Neuronal stem cell (in vitro differentiated cells): ENCODE measurements around the gene GAPVD1.

Experiments used
- DNase-seq: peaks from one replicate; pipeline ENCODE4 v3.0.0-alpha.2; 2013; ENCODE audit warnings: low spot score
- H2AFZ ChIP-seq: one replicate; pipeline ENCODE4 v1.6.1; 2013; ENCODE audit warnings: mild to moderate bottlenecking, low read length, inconsistent platforms
- H2AK5ac ChIP-seq: 2 replicates; pipeline ENCODE4 v1.6.1; 2013; ENCODE audit warnings: low read depth, mild to moderate bottlenecking, inconsistent platforms, low read length, moderate library complexity, mixed read lengths
- H2BK120ac ChIP-seq: 2 replicates; pipeline ENCODE4 v1.6.1; 2013; ENCODE audit warnings: low read depth, mild to moderate bottlenecking, inconsistent platforms, low read length, moderate library complexity, mixed read lengths
- H2BK12ac ChIP-seq: one replicate; pipeline ENCODE4 v1.6.1; 2013; ENCODE audit warnings: low read length, inconsistent platforms
- H2BK15ac ChIP-seq: 2 replicates; pipeline ENCODE4 v1.6.1; 2013; ENCODE audit warnings: mild to moderate bottlenecking, low read length, inconsistent platforms, mixed read lengths
- H2BK5ac ChIP-seq: one replicate; pipeline ENCODE4 v1.6.1; 2013; ENCODE audit warnings: inconsistent platforms, mild to moderate bottlenecking, low read length, moderate library complexity
- H3K14ac ChIP-seq: one replicate; pipeline ENCODE4 v1.6.1; 2013; ENCODE audit warnings: low read length, inconsistent platforms
- H3K18ac ChIP-seq: 2 replicates; pipeline ENCODE4 v1.6.1; 2013; ENCODE audit warnings: low read length, inconsistent platforms
- H3K23ac ChIP-seq: 2 replicates; pipeline ENCODE4 v1.6.1; 2013; ENCODE audit warnings: low read depth, mild to moderate bottlenecking, mixed read lengths, low read length, inconsistent platforms; ENCODE audit not compliant: poor library complexity
- H3K27ac ChIP-seq: replicated peaks from 3 replicates; pipeline ENCODE4 v1.5.1; 2013; ENCODE audit warnings: low read length, inconsistent platforms
- H3K27me3 ChIP-seq, 3 experiments: 2 replicates each; pipeline ENCODE4 v1.6.1; 2013; ENCODE audit warnings: low read length in 3 of 3, mild to moderate bottlenecking in 2 of 3, inconsistent platforms in 1 of 3, low read depth in 1 of 3, mixed read lengths in 1 of 3, moderate library complexity in 1 of 3; ENCODE audit not compliant: control insufficient read depth in 3 of 3, insufficient read depth in 3 of 3
- H3K36me3 ChIP-seq, 2 donors: replicated peaks in 1 of 2; 2 replicates each; pipeline ENCODE4 v1.6.1; 2013; ENCODE audit warnings: low read length in 2 of 2; ENCODE audit not compliant: control insufficient read depth in 2 of 2, insufficient read depth in 2 of 2
- H3K4ac ChIP-seq: 2 replicates; pipeline ENCODE4 v1.6.1; 2013; ENCODE audit warnings: inconsistent platforms, mild to moderate bottlenecking, low read length, moderate library complexity
- H3K4me1 ChIP-seq, 2 donors: 1 replicate in 1 of 2; 2 replicates in 1 of 2; pipeline ENCODE4 v1.6.1; 2013; ENCODE audit warnings: low read length in 2 of 2, low read depth in 1 of 2; ENCODE audit not compliant: control insufficient read depth in 2 of 2, insufficient read depth in 1 of 2
- H3K4me2 ChIP-seq: one replicate; pipeline ENCODE4 v1.6.1; 2013; ENCODE audit warnings: mild to moderate bottlenecking, low read length, inconsistent platforms; ENCODE audit not compliant: insufficient read depth, poor library complexity, severe bottlenecking
- H3K4me3 ChIP-seq, 2 donors: 2 replicates each; pipeline ENCODE4 v1.5.1; 2013; ENCODE audit warnings: low read length in 2 of 2, mild to moderate bottlenecking in 2 of 2, inconsistent platforms in 1 of 2, moderate library complexity in 1 of 2
- H3K79me1 ChIP-seq: one replicate; pipeline ENCODE4 v1.6.1; 2013; ENCODE audit warnings: low read depth, mild to moderate bottlenecking, inconsistent platforms, low read length, moderate library complexity
- H3K9ac ChIP-seq: one replicate; pipeline ENCODE4 v1.6.1; 2013; ENCODE audit warnings: mild to moderate bottlenecking, low read depth, low read length, inconsistent platforms; ENCODE audit not compliant: poor library complexity
- H3K9me3 ChIP-seq, 2 donors: replicated peaks in 1 of 2; 2 replicates each; pipeline versions ENCODE3 to v1.6.1; 2013; ENCODE audit warnings: low read length in 2 of 2, mild to moderate bottlenecking in 2 of 2, inconsistent platforms in 1 of 2, low read depth in 1 of 2, mixed read lengths in 1 of 2, moderate library complexity in 1 of 2; ENCODE audit not compliant: control insufficient read depth in 2 of 2, insufficient read depth in 1 of 2
- H4K8ac ChIP-seq: one replicate; pipeline ENCODE4 v1.6.1; 2013; ENCODE audit warnings: low read depth, mild to moderate bottlenecking, inconsistent platforms, low read length, moderate library complexity
- H4K91ac ChIP-seq: one replicate; pipeline ENCODE4 v1.6.1; 2013; ENCODE audit warnings: low read length, low read depth, mild to moderate bottlenecking, inconsistent platforms; ENCODE audit not compliant: poor library complexity
- WGBS, 2 donors: extraction: QIAGEN DNeasy Blood & Tissue Kit; methylation state at CpG; one replicate each; pipeline ENCODE4 v1.1.7; 2013; ENCODE audit warnings: missing lambda C conversion rate in 2 of 2, mixed read lengths in 1 of 2; ENCODE audit not compliant: insufficient read length in 2 of 2, insufficient replicate concordance in 1 of 2; ENCODE audit errors: extremely low coverage in 2 of 2; 5-methylcytosine and 5-hydroxymethylcytosine counted together

GAPVD1 gene

GRCh38 chr9:125360601-125361000 lies 99.0 kb downstream of the GAPVD1 start:
- Histone ChIP-seq H3K4ac (no peak overlapping the region), H3K27ac (no peak overlapping the region), H3K79me1 (no peaks in the 10 kb centered on the region), H3K18ac (no peak overlapping the region), H3K14ac (no peak overlapping the region), H3K9me3 (no peaks in the 10 kb centered on the region), H3K27me3 (no peaks in the 10 kb centered on the region), H3K9ac (no peak overlapping the region), H2BK15ac (no peak overlapping the region), H4K91ac (no peak overlapping the region), H4K8ac (no peak overlapping the region), H3K36me3 (peaks cover 18 to 96% of the 10 kb centered on the region in 2 donors), H3K23ac (no peak overlapping the region), H2BK120ac (no peak overlapping the region), H3K4me2 (no peak overlapping the region), H3K4me1 (no peaks in the 10 kb centered on the region), H2BK5ac (no peak overlapping the region), H2AK5ac (no peak overlapping the region), H2BK12ac (no peak overlapping the region), H2AFZ (no peak overlapping the region), H3K4me3 (no peak overlapping the region)
- DNase-seq: no peak
- no CpG with 5 or more reads among the region's 2 CpGs for WGBS, 2 donors

DNA sequence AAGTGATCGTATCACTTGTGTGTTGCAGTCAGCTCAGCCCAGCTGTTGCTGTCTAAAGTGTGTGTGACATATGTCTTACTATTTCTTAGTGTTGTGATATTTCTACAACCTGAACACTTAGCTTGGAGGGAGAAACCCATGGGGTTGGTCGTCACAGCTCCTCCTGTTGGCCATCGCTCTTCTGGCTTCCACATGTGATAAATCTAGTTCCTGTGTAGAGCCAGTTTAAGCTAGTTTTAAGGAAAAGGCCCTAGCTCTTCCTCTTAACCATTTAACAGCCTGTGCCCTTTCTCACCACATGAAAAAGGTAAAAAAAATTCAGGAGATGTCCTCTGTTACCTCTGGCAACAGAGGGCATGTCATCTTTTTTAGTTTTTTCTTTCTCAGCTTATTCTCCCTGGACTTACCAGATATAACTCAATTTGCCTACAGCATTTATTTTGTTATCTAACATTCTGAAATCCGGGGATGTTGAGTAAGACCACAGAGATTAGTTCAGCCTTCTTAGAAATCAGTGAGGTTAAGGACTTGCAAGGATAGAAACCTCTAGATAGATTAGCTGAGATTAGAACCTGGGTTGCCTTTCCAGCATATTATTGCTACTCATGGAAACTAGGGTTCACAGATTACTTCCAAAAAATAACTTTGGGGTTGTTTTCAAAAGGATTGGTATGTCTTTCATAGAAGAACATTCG lies 100.4 kb downstream of the GAPVD1 start:
- H3K9me3 ChIP-seq: no peaks in the 10 kb centered on the region
- H2BK120ac ChIP-seq: no peak overlapping the region
- H3K4me1 ChIP-seq: peaks cover 0 to 2% of the 10 kb centered on the region in 2 donors
- no peak overlapping the region for H3K23ac ChIP-seq
- peaks cover 11 to 85% of the 10 kb centered on the region in 2 donors for H3K36me3 ChIP-seq
- no CpG with 5 or more reads among the region's 5 CpGs for WGBS, 2 donors
- no peaks in the 10 kb centered on the region for H3K79me1 ChIP-seq
- H3K4me3 ChIP-seq: no peak overlapping the region
- H4K8ac ChIP-seq: no peak overlapping the region
- H4K91ac ChIP-seq: no peak overlapping the region
- H3K27ac ChIP-seq: no peak overlapping the region
- H3K4ac ChIP-seq: no peak overlapping the region
- H3K27me3 ChIP-seq: no peaks in the 10 kb centered on the region
- no peak for DNase-seq
- no peak overlapping the region for H3K9ac ChIP-seq
- no peak overlapping the region for H3K4me2 ChIP-seq
- H2AK5ac ChIP-seq: no peak overlapping the region
- no peak overlapping the region for H2BK15ac ChIP-seq
- no peak overlapping the region for H2BK5ac ChIP-seq
- H3K14ac ChIP-seq: no peak overlapping the region
- H3K18ac ChIP-seq: no peak overlapping the region
- H2BK12ac ChIP-seq: no peak overlapping the region
- no peak overlapping the region for H2AFZ ChIP-seq

GRCh38 chr9:125366676-125367075 lies 105.0 kb downstream of the GAPVD1 start:
- H2AK5ac ChIP-seq: no peak overlapping the region
- H2BK15ac ChIP-seq: no peak overlapping the region
- no CpG with 5 or more reads among the region's 5 CpGs for WGBS, 2 donors
- H3K79me1 ChIP-seq: peaks cover 2% of the 10 kb centered on the region
- DNase-seq: no peak
- no peak overlapping the region for H2BK120ac ChIP-seq
- H2BK12ac ChIP-seq: no peak overlapping the region
- H4K91ac ChIP-seq: no peak overlapping the region
- no peak overlapping the region for H4K8ac ChIP-seq
- H2BK5ac ChIP-seq: no peak overlapping the region
- H2AFZ ChIP-seq: no peak overlapping the region
- H3K9me3 ChIP-seq: no peaks in the 10 kb centered on the region
- H3K4me1 ChIP-seq: peaks cover 0 to 8% of the 10 kb centered on the region in 2 donors
- H3K4me2 ChIP-seq: no peak overlapping the region
- no peaks in the 10 kb centered on the region for H3K27me3 ChIP-seq
- no peak overlapping the region for H3K18ac ChIP-seq
- no peak overlapping the region for H3K4me3 ChIP-seq
- no peak overlapping the region for H3K23ac ChIP-seq
- no peak overlapping the region for H3K14ac ChIP-seq
- H3K36me3 ChIP-seq: peaks cover 6 to 50% of the 10 kb centered on the region in 2 donors
- H3K9ac ChIP-seq: no peak overlapping the region
- H3K4ac ChIP-seq: no peak overlapping the region
- no peak overlapping the region for H3K27ac ChIP-seq

DNA sequence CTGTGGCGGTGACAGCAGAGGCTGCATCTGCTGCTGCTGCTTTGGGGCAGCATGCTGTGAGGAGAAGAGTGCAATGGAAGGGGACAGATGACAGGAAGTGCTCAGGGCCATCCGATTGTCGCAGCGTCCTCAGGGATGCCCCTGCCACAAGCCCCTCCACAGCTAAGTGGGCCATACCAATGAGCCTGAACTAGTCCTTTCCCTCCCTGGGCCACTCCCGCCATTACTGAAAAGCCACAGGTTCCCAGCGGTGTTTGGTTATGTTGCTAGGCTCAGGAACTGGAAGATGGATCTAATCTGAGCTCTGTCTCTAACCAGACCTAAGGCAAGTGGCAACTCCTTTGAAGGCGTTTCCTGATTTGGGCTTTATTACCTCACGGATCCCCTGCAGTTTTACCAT lies 109.2 kb downstream of the GAPVD1 start:
- H4K91ac ChIP-seq: no peak overlapping the region
- H3K14ac ChIP-seq: no peak overlapping the region
- peak overlapping the region; percentile 27 for H3K18ac ChIP-seq
- peaks cover 2 to 12% of the 10 kb centered on the region in 2 donors for H3K36me3 ChIP-seq
- H3K4ac ChIP-seq: no peak overlapping the region
- no peak overlapping the region for H2BK120ac ChIP-seq
- H3K9me3 ChIP-seq: no peaks in the 10 kb centered on the region
- no peak overlapping the region for H2BK15ac ChIP-seq
- no peak overlapping the region for H3K4me3 ChIP-seq
- peaks cover 7 to 8% of the 10 kb centered on the region in 2 donors for H3K4me1 ChIP-seq
- no peak overlapping the region for H4K8ac ChIP-seq
- peak overlapping the region; percentile 82 for H2BK12ac ChIP-seq
- H3K9ac ChIP-seq: no peak overlapping the region
- H3K27me3 ChIP-seq: peaks cover 0 to 4% (median 0%) of the 10 kb centered on the region in 3 experiments
- no peak overlapping the region for H2BK5ac ChIP-seq
- no CpG with 5 or more reads among the region's 8 CpGs for WGBS, 2 donors
- H3K27ac ChIP-seq: no peak overlapping the region
- peak overlapping the region; percentile 60 for H2AK5ac ChIP-seq
- H3K79me1 ChIP-seq: peaks cover 2% of the 10 kb centered on the region
- no peak for DNase-seq
- H3K23ac ChIP-seq: peak overlapping the region; percentile 59
- no peak overlapping the region for H3K4me2 ChIP-seq
- peak overlapping the region; percentile 6 for H2AFZ ChIP-seq
